Epidermal melanocyte (primary cell): ENCODE results near the gene MMP11.
A peak's percentile ranks its signal among the peaks of the same experiment; 100 is the strongest.
"Not testable (repeated sequence)": the region's sequence is repeated elsewhere in the genome, so short reads cannot be mapped to it uniquely, and the experiment has no call there.

Experiments used
- DNase-seq: peaks from one replicate; pipeline ENCODE4 v3.0.0; 2011; ENCODE audit warnings: low spot score; ENCODE audit not compliant: insufficient read length

The MMP11 gene, protein sequence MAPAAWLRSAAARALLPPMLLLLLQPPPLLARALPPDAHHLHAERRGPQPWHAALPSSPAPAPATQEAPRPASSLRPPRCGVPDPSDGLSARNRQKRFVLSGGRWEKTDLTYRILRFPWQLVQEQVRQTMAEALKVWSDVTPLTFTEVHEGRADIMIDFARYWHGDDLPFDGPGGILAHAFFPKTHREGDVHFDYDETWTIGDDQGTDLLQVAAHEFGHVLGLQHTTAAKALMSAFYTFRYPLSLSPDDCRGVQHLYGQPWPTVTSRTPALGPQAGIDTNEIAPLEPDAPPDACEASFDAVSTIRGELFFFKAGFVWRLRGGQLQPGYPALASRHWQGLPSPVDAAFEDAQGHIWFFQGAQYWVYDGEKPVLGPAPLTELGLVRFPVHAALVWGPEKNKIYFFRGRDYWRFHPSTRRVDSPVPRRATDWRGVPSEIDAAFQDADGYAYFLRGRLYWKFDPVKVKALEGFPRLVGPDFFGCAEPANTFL

DNA sequence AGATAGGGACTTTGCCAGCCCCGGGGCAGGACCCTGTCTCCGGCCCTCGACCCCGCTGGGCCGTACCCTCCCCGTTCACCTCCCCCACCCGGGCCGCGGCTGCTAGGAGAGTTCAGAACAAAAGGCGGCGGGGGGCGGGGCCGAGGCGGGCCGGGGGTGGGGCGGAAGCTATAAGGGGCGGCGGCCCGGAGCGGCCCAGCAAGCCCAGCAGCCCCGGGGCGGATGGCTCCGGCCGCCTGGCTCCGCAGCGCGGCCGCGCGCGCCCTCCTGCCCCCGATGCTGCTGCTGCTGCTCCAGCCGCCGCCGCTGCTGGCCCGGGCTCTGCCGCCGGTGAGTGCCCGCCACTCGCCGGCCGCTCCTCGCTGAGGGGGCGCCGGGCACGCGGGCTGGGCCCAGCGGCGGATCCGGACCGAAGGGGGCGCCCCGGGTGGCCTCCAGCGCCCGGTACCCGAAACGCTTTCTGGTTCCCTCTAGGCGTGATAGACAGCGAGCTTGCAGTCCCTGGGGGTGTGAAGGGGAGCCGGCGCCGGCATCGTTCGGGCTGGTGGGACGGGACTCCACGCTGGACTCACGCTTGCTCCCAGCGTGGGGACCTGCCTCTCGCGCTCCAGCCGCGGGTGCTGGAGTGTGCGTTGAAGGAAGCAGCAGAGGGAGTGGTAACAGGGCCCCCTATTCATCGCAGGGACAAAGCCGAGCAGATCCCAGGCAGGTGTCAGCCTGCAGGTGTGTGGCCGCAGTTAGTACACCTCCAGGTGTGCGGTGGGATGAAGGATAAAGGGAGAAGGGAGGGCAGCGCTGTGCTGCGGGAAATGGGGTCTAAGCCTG lies at the start of gene MMP11:
TSS of gene MMP11 (plus strand) at position 201 of the 825 bp plus-strand sequence. CDS start at position 223, 22 bp downstream.
- DNase-seq: no peak

DNA sequence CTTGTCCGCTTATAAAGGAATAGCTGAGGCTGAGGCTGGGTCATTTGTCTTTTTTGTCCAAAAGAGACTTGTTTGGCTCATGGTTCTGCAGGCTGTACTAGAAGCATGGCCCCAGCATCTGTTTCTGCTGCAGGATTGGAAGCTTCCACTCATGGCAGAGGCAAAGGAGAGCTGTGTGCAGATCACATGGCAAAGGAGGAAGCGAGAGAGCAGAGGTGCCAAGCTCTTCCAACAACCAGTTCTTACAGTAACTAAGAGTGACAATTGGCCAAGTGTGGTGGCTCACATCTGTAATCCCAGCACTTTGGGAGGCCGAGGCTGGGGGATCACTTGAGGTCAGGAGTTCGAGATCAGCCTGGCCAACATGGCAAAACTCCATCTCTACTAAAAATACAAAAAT lies 44.5 kb upstream of the MMP11 start:
- not testable (repeated sequence) for DNase-seq

DNA sequence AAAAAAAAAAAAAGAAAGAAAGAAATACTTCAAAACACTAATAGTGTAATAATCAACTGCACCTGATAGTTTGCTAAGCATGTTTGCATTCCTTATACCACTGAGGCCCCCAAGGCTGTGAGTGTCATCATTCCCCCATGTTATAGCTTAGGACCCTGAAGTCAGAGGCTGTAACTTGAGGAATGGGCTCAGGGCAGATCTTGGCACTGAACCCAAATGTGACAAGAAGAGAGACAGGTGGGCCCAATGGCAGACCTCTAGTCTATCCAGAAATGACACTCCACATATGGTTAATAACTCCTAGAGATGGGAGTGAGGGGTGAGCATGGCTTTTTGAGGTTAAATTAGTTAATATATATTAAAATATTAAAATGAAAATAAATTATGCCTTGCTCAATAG lies 35.0 kb upstream of the MMP11 start:
- DNase-seq: no peak

DNA sequence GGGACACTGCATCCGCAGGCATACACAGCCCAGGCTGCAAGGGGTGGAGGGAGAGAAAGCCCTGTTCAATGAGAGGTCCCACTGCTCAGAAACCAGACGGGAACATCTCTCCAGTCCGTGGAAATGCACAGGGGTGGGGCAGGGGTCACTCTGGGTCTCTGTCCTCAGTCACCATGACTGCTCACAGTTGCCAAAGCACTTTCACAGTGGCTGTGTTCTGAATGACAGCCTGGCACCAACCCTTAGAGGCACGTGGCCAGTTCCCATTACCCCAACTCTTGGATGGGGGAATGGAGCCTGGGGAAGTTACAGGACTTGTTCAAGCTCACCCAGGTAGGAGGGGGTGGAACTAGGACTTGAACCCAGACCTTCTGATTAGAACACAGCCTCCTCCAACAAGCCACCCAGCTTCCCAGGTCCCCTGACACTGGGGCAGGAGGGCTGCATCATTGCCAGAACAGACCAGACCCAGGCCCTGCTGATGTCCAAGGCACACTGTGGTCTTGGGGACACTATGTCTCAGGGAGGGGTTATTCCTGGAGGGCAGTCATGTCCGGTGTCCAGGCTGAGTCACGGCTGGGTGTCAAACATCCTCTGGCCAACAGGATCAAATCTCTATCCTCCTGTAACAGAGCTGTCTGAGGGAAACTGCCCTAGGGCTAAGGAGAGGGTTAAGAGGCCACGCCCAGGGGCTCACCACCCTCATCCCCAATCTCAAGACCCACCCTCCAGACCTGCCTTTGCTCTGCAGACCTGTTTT lies 30.0 kb upstream of the MMP11 start:
- no peak for DNase-seq

DNA sequence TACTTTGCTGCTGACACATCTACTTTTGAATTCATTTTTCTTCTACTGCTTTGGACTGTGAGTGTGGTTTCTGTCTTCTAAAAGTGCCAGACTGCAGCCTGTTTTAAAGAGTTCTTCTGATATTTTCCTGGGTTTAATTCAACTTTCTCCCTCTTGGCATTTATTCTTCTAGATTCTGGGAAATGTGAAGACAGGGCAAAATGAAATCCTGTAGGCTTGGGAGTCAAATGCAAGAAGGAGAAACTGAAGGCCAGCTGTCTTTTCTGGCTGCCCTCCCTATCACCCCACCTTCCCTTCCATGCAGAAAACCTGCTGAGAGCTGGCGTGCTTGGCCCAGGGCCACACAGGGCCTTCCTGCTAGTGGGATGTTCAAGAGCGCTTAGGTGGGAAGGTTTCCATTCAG lies 29.3 kb upstream of the MMP11 start:
- DNase-seq: no peak

DNA sequence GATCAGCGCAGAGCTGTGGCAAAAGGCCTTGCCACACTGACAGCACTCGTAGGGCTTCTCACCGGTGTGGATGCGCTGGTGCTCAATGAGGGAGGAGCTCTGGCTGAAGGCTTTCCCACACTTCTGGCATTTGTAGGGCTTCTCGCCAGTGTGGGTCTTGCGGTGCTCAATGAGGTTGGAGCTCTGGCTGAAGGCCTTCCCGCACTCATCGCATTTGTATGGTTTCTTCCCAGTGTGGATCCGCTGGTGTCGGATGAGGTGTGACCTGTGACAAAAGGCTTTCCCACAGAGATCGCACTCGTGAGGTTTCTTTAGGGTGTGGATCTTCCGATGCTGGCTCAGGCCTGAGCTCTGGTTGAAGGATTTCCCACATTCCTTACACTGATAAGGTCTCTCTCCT lies 28.6 kb upstream of the MMP11 start:
- no peak for DNase-seq

DNA sequence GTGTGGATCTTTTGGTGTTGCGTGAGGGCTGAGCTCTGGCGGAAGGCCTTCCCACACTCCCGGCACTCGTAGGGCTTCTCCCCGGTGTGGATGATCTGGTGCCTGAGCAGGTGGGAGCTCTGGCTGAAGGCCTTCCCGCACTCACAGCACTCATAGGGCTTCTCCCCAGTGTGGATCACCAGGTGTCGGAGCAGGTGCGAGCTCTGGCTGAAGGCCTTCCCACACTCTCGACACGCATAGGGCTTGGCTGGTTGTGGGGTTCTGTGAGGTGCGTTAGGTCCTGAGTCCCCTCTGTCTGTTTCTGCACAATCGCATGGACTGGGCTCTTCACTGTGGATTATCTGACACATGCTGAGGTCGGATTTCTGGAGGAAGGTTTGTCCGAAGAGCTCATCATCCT lies 28.2 kb upstream of the MMP11 start:
- no peak for DNase-seq

DNA sequence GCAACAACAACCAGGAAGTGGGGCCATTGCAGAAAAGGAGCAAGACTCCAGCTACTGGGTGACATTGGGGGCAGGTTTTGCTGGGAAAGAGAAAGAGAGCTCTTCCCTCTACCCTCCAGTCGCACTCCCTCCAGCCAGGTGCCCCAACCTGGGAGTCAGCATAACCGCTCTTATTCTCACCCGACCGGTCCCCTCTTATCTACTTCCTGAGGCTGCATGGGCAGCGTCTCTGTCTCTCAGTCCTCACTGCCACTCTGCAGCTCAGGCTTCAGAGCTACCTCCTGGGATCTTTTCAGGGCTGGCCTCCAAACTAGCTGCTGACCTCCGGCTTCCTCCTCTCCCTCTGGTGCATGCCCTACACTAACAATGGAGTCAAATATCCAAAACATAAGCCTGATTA lies 26.9 kb upstream of the MMP11 start:
- DNase-seq: no peak

DNA sequence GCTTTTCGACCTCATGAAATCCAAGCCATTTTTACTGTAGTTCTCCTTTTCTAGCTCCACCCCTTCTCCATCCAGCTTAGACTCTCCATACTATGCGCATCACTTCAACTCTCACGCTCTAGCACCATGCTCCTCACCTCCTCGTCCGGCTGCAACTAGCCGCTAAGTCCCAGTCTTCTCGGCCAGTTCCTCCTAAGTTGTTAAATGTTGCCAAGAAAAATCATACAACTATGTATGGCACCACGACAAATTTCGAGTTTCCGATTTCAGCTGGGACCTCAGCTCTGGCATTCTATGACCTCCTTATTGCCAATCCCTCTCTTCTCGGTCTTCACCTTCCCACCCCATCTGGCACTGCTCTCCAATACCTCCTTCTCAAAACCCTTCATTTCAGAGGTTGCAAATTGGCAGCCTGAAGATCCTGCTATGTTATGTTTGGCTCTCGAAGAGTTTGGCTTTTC lies 22.8 kb upstream of the MMP11 start:
- DNase-seq: no peak

DNA sequence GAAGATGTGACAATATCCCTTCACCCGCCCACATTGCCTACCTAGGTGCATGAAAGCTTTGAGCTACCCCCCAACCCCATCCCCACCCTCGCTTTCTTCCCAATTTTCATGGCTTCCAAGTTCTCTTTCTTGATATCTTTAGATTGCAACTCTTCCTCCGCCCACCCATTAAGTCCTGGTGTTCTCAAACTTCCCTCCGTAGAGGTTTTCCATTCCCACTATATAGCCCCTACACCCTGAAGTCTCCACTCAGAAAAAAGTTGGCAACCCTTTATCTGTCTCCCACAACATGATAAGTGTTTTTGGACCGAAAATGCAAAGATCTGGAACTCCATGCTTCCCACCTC lies 22.3 kb upstream of the MMP11 start:
- DNase-seq: no peak

DNA sequence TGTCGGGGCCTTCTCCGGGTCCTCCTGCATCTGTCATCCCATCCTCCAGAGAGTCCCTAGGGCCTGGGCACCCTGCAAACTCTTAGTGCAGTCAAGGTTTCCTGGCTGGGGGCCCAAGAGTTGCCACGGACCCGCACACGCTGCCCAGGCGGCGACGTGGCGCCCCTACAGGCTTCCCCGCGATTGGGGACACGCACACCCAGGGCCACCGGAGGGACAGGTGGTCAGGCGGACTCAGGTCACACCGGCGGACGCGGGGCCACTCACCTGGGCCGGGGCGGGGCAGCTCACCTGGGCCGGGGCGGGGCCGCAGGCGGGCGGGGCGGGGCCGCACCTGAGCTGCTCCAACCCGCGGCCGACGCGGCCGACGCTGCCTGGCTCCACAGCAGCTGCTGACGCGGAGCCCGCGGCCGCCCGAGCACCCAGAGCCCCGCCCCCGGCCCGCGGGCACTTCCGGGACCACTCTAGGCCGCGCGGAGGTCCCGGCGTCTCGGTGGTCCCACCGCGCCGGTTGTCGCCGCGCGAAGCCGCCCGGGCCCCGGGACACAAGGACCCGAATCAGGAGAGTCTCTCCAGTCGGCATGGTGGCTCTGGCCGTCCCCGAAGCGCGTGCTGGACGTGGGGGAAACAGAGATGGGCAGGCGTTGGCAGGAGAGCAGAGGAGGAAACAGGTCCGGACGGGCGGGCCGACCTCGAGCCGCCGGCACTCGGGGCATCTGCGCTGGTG lies 21.8 kb upstream of the MMP11 start, which contains the start of gene ZNF70:
TSS of gene ZNF70 (minus strand) at position 399 of the 727 bp plus-strand sequence. CDS start 5,972 bp downstream, outside the sequence.
- peak; percentile 82 for DNase-seq

DNA sequence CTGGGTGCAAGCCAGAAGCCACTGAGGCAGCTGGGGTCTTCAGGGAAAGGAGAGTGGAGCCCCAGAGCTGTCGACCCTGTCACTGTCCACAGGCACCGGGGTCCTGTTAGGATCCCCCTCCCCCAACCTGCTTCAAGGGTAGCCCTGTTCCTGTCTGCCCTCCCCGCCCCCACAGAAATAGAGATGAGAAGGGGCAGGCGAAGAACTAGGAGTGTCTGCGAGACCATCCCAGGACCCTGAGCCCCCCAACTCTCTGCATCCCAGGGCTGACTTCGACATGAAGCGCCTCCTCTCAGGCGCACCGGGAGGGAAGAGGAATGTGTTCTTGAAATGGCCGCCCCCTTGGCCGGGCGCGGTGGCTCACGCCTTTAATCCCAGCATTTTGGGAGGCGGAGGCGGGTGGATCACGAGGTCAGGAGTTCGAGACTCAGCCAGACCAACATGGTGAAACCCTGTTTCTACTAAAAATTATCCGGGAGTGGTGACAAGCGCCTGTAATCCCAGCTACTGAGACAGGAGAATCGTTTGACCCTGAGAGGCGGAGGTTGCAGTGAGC lies 21.1 kb upstream of the MMP11 start:
- DNase-seq: no peak

DNA sequence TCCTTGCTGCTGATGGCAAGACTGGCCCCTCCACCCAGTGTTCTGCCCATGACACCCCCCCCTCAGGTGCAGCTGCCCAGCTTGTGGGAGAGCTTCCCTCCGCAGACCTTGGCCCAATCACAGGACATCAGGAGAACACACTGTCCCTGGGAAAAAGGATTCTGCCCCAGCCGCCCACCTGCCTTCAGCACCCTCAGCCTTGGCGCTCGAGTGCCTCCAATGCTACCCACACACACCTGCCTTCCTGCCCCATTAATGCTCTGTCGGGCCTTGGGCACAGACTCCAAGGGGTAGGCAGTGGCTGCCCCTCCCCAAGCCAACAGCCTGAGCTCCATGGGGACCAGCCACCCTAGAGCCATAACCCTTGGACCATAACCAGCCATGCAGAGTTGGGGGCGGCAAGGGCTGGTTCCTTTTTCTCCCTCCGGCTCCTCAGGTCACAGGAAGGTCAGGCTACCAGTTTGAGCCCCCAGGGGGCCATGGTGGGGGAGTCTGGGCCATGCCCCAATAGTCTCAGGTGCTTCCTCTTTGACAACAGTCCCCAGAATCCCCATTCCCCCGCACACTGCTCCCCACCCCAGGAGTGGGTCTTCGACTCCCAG lies 20.5 kb upstream of the MMP11 start:
- no peak for DNase-seq

DNA sequence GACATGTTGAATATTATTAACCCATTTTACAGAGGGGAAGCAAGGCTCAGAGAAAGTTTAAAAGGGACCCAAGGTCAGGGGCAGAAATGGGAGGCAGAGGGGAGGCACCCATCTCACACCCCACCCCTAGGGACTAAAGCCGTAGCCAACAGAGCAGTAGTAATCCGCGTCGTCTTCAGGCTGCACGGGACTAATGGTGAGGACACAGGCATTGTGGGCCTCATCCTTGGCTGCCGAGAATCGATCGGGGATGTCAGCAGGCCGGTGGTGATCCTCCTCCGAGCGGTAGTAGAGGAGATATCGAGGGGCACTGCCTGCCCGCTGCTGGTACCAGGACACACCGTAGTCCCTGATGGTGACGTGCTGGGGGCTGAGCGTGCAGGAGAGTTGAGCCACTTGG lies 19.9 kb upstream of the MMP11 start:
- DNase-seq: no peak

DNA sequence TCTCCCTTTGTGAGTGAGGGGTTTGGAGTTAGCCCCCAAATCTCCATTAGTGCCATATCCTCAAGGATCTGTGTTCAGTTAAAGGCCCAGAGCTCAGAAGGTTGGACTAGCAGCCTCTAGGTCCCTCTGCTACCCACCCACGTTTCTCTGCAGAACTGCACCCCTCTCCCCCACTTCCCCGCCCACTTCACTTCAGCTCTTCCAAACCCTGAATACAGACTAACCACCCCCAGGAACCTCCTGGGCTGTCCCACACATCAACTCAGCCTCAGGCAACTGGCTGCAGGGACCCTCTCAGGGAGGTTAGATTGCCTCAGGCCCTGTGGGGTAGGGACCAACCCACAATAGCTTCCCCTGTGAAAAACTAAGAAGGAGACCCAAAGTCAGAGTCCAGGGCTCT lies 19.3 kb upstream of the MMP11 start:
- no peak for DNase-seq

DNA sequence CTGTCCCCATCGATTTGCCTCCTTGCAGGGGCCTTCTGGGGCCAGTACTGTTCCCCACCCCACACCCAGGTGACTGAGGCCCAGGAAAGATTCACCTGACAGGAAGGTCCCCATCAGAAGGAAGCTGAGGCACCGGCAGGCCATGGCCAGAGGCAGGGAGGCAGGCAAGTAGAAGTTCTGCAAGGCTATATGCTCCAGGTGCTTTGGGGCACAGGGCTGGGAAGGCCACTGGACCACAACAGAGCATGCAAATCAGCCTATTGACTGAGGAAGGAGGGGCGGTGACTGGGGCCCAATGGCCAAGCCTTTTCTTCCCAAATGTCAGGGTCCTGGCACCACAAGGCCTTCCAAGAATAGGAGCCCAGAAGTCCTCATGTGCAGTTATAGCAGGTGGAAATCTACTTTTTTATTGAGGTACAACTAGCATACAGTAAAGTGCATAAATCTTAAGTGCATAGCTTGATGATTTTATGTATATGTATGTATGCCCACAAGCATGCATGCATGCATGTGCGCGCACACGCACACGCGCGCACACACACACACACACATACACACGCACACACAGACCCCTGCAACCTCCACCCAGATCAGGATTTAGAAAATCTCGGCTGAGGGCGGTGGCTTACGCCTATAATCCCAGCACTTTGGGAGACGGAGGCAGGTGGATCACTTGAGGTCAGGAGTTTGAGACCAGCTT lies 18.3 kb upstream of the MMP11 start, which contains the start of gene VPREB3:
TSS of gene VPREB3 (minus strand) at position 206 of the 700 bp plus-strand sequence. CDS start at position 144, 62 bp downstream.
- DNase-seq: no peak

DNA sequence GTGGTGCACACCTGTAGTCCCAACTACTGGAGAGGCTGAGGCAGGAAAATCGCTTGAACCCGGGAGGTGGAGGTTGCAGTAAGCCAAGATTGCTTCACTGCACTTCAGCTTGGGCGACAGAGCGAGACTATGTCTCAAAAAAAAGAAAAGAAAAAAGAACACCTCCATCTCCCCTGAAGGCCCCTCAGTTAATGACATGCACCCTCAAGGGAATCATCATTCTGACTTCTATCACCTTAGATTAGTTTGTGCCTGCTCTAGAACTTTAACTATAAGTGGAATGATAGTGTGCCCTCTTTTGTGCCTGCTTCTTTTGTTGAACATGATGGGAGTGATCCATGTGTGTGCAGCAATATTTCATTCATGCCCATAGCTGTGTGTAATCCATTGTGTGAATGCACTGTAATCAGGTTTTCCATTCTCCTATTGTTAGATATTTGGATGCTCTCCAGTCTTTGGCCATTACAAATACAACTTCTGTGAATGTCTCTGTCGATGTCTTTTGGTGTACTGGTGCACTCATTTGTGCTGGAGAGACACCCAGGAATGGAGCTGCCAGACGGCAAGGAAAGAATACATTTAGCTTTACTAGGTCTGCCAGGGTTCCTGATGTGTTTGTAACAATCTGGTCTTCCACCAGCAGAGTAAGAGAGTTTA lies 17.5 kb upstream of the MMP11 start:
- no peak for DNase-seq

DNA sequence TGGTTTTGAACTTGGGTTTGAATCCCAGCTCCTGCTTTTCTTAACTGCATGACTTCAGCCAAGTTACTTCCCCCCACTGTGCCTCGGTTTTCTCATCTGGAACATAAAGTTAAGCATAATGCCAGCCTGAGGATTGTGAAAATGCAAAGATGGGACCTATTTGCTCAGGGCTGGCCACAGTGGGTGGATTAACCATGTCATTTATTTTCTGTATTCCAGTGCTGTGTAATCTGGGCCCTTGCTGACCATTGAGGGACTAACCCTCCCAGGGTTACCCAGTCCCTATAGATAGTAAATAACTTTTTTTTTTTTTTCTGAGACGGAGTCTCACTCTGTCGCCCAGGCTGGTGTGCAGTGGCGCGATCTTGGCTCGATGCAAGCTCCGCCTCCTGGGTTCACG lies 16.9 kb upstream of the MMP11 start:
- DNase-seq: no peak

DNA sequence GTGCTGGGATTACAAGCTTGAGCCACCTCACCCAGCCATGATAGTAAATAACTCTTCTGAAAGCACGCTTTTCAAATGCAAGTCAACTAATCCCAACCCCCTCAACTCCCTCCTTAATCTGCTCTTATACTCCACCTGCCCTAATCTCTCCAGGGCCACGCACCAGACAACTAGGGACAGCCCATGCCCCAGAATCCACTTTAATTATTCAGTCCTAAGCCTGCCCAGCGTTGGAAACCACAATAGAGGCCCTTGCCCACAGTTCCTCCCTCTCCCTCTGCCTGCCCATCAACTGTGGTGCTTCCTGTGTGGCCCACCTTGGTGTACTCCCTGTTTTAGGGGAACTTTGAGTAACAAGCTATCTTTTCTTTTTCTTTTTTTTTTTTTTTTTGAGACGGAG lies 15.8 kb upstream of the MMP11 start:
- no peak for DNase-seq
